KBM-7 (cell line): ENCODE results near the gene HEATR5A.
"Not testable (repeated sequence)": the region's sequence is repeated elsewhere in the genome, so short reads cannot be mapped to it uniquely, and the experiment has no call there.

Experiments
- DNase-seq: peaks from one replicate; pipeline ENCODE4 v3.0.0-alpha.2; 2015
- in situ Hi-C: fragments of 300-500 bp; cut with MboI; formaldehyde crosslinking; loops from 2 replicates; pipeline ENCODE4 v1.14.3; 2020; ENCODE audit warnings: low sequenced_read_pairs, low pct_unique_long_range_greater_than_20kb, mixed read lengths

HEATR5A gene

DNA sequence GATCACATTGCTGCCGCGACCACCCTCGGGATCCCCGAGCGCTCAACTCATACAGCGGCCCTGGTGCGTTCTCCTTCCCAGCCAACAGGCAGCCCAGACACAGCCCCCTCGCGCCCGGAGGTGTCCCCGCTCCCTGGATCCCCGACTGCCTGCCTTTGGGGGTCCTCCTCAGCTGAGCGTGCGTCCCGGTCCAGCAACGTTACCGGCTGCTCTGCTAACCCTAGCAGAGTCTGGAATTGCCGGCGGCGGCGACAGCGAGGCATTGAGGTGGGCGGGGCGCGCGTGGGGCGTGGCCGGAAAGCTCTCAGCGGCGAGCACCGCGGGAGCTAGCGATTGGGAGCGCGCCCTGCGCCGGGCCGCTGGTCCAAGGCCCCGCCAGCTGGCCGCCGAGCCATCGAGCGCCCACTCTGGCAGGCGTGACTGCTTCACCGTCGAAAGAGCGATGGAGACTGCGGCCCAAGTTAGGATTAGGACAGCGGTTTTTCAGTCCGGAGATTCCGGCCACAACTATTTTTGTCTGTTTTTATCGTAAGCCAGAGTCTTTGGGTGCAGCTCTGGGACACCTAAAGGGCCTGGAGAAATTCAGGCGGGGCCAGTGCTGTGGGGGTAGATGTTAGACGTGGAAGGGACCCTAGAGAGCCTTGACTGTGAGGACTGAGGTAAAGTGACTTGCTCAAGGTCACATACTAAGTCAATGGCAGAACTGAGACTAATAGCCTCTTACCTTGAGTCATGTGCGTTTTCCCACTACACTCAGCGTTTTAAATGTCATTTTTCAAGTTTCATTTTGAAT, at the start of gene HEATR5A:
Gene HEATR5A, minus strand, starts transcription at position 232 of the 793 bp plus-strand sequence. CDS start 17,575 bp downstream, outside the sequence.
- in situ Hi-C loops, result no loop called here
- DNase-seq, result peak; percentile 94

GRCh38 chr14:31466554-31466953, 46.2 kb upstream of the HEATR5A start:
- DNase-seq, result no peak
- in situ Hi-C loops, result no loop called here

GRCh38 chr14:31465111-31465510, 44.8 kb upstream of the HEATR5A start:
- DNase-seq, result no peak
- in situ Hi-C loops, result no loop called here

DNA sequence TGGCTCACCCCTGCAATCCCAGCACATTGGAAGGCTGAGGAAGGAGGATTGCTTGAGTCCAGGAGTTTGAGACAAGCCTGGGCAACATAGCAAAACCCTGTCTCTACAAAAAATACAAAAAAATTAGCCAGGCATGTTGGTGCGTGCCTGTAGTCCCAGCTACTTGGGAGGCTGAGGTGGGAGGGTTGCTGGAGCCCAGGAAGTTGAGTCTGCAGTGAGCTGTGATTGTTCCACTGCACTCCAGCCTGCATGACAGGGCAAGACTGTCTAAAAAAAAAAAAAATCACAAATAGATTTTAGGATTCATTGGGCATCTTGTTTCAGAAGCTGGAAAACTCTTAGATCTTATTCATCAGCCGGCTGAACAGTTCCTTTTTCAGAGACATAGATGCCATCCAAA, 42.1 kb upstream of the HEATR5A start:
- in situ Hi-C loops, DNase-seq: not testable (repeated sequence)

DNA sequence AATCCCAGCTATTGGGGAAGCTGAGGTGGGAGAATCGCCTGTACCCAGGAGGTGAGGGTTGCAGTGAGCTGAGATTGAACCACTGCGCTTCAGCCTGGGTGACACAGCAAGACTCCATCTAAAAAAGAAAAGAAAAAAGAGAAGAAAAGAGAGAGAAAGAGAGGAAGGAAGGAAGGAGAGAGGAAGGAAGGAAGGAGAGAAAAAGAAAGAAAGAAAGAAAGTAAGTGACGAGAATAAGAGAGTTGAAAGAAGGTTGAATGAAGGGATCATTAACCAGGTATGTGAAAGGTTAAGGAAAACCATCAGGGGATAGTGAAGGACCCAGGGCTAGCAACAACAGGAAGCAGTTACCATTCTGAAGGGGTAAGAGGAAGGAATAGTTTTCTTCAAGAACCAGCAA, 41.2 kb upstream of the HEATR5A start:
- in situ Hi-C loops, result no loop called here
- no peak for DNase-seq

GRCh38 chr14:31457665-31458659, 37.6 kb upstream of the HEATR5A start:
- in situ Hi-C loops, result no loop called here
- no peak for DNase-seq

DNA sequence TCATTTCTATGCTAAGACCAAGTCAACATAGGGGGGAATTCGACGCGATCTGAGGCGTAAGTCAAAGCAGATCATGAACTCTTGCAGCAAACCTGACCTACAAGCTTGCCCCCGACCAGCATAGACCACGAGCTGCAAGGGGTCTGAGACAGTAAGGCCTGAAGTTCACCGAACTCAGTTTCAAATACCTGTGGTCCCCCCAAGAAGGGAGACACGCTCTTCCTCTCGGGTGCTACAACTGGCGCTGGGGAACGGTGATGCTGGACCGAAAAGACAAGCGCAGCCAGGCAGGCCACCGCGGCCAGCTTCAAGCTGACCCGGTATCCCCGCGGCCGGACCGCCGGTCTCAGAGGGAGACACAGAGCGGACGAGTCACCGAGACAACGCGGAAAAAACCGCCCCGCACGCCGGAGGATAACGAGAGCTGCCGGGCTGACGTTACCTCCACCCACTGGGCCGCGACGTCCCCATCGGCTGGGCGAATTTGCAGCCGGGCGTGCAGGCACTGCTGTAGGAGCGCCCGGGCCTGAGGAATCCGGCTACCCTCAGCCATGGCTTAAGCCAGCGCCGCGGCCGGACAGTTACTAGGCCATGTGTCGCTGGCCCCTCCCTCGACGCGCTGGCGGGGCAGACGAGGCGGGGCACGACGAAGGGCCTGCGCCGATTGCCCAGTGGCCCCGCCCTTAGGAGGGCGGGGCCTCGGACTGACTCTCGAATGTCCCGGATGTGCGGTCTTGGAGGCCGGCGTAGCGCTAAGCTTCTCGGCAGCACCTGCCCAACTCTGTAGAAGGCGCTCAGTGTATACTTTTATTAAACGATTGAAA, 36.7 kb upstream of the HEATR5A start, which contains the start of gene DTD2:
Gene DTD2, minus strand, starts transcription at position 666 of the 824 bp plus-strand sequence. Its CDS starts 113 bp downstream, at position 553.
- peak; percentile 96 for DNase-seq
- in situ Hi-C loops, result no loop called here

DNA sequence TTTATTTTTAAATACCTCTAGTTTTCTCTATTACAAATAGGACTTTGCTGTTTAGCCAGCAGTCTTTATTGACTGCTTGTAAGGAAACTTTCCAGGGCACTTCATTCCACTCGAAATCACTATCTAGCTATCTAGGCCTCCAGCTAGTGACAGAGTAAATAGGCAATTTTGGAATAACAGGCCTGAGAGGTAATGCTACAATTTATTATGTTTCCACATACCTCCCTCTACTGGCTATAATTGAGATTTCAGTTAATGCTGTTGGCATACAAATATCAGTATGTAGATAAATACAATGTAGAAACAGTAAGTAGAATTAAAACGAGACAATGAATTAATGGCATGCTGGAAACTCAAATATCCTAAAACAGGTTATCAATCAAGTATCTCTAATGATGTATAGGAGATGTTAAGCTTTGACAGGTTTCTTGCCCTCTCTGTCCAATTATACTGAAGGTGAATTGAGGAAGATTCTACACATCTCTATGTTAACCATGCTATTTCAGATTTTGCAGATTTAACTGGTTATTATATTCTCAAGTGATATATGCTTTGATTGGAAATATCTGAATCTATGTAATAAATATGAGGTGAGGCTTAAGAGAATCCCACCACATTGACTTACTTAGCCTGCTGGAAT, 29.7 kb upstream of the HEATR5A start:
- in situ Hi-C loops, result no loop called here
- peak; percentile 51 for DNase-seq

DNA sequence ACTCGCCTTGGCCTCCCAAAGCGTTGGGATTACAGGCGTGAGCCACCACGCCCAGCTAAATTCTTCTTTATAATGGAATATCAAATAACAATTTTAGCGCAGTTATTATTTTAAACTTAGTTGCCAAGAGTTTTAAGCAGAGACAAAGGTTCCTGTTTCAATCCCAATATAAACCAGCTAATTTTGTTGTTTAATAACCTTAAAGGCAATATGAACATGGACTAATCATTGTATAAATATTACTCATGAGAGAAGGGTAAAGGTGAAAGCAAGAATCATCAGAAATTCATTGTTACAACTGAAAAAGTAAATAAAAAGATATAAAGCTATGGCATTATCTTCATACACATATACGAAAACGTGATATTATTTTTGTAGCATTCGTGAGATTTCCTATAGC, 28.8 kb upstream of the HEATR5A start:
- in situ Hi-C loops, result no loop called here
- no peak for DNase-seq

- in situ Hi-C loops, result no loop called here
- DNase-seq, result no peak
Measured at GRCh38 chr14:31445703-31446102, 25.4 kb upstream of the HEATR5A start.

- in situ Hi-C loops, result no loop called here
- no peak for DNase-seq
Measured at GRCh38 chr14:31442284-31442683, 21.9 kb upstream of the HEATR5A start.

- in situ Hi-C loops, result no loop called here
- no peak for DNase-seq
Measured at GRCh38 chr14:31441273-31442111, 21.1 kb upstream of the HEATR5A start.

- in situ Hi-C loops, result no loop called here
- no peak for DNase-seq
Measured at GRCh38 chr14:31440280-31440679, 19.9 kb upstream of the HEATR5A start.

DNA sequence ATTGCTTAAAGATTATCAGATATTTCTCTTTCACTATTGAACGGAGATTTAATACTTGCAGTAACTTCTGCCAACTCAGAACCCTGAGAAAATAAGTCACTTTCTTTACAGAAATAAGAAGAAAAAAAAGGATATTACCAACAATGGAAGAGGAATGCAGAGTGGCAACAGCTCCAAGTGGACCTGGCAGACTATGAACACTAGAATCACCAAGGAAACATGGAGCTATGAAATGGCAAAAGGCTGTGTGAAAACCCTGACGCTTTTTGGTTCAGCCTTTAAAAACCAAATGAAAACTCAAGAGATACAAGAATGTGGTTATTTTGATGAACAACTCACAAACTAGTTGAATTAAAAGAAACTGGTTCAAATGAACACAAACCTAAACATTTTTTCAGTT, 19.2 kb upstream of the HEATR5A start:
- in situ Hi-C loops, result no loop called here
- no peak for DNase-seq

GRCh38 chr14:31437045-31437691, 16.8 kb upstream of the HEATR5A start:
- in situ Hi-C loops, DNase-seq: not testable (repeated sequence)

DNA sequence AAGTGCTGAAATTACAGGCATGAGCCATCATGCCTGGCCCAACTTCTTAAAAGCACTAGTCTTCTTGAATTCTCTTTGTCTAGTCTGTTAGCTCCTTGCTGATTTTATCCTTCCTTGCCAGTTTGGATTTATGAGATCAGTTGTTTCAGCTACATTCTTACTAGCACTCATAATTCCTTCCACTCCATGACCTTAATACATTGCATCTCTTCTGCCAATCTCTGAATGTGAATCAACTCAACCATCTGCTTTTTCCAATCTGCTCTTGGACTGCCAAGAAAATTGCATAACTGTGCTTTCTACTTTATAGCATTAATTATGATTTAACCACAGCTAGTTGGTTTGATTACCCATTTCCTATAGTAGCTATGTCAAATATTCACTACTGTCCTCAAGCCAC, 14.9 kb upstream of the HEATR5A start:
- no peak for DNase-seq
- in situ Hi-C loops, result no loop called here

DNA sequence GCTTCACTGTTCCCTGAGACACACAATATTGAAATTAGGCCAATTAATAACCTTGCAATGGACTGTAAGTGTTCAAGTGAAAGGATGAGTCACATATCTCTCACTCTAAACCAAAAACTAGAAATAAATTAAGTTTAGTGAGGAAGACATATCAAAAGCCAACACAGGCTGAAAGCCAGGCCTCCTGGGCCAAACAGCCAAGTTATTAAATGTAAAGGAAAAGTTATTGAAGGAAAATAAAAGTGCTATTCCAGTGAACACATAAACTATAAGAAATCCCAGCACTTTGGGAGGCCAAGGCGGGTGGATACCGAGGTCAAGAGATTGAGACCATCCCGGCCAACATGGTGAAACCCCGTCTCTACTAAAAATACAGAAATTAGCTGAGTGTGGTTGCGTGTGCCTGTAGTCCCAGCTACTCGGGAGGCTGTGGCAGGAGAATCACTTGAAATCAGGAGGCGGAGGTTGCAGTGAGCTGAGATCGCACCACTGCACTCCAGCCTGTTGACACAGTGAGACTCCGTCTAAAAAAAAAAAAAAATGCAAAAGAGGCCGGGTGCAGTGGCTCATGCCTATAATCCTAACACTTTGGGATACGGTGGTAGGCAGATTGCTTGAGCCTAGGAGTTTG, 10.4 kb upstream of the HEATR5A start:
- DNase-seq, result no peak
- in situ Hi-C loops, result no loop called here
